NCI-H510A (cell line): ENCODE data around the gene ERI3.

ENCODE experiments used
- DNase-seq: peaks from one replicate; lab custom pipeline; 2025; lab: John Stamatoyannopoulos, UW

ERI3 gene

GRCh38 chr1:44282704-44283426 is 72.2 kb downstream of the ERI3 start:
- DNase-seq: peak; percentile 81

GRCh38 chr1:44281962-44282703 is 72.9 kb downstream of the ERI3 start:
- no peak for DNase-seq

GRCh38 chr1:44276901-44277300 is 78.2 kb downstream of the ERI3 start:
- no peak for DNase-seq

- peak; percentile 96 for DNase-seq
Observed at GRCh38 chr1:44275991-44276405, 79.1 kb downstream of the ERI3 start.

- no peak for DNase-seq
Observed at GRCh38 chr1:44275296-44275962, 79.6 kb downstream of the ERI3 start.

GRCh38 chr1:44273560-44274350 is 81.3 kb downstream of the ERI3 start:
- DNase-seq: no peak

- DNase-seq: no peak
Observed at GRCh38 chr1:44272992-44273391, 82.1 kb downstream of the ERI3 start.

GRCh38 chr1:44271646-44272045 is 83.4 kb downstream of the ERI3 start:
- no peak for DNase-seq

- peak; percentile 78 for DNase-seq
Observed at GRCh38 chr1:44270686-44271628, 84.1 kb downstream of the ERI3 start.

GRCh38 chr1:44268054-44268453 is 87.0 kb downstream of the ERI3 start:
- DNase-seq: no peak

GRCh38 chr1:44267438-44267837 is 87.6 kb downstream of the ERI3 start:
- peak; percentile 38 for DNase-seq

GRCh38 chr1:44266400-44267344 is 88.4 kb downstream of the ERI3 start:
- no peak for DNase-seq

- DNase-seq: no peak
Observed at GRCh38 chr1:44265656-44266358, 89.2 kb downstream of the ERI3 start.

- no peak for DNase-seq
Observed at GRCh38 chr1:44264451-44264771, 90.6 kb downstream of the ERI3 start.

- no peak for DNase-seq
Observed at GRCh38 chr1:44263568-44264450, 91.2 kb downstream of the ERI3 start.

- DNase-seq: no peak
Observed at GRCh38 chr1:44262816-44263567, 92.1 kb downstream of the ERI3 start.

GRCh38 chr1:44262414-44262813 is 92.6 kb downstream of the ERI3 start:
- no peak for DNase-seq

- no peak for DNase-seq
Observed at GRCh38 chr1:44261962-44262361, 93.1 kb downstream of the ERI3 start.
